Ramos (cell line): Measurements from ENCODE around the gene CD8B2.
"Not testable (repeated sequence)": the region's sequence is repeated elsewhere in the genome, so short reads cannot be mapped to it uniquely, and the experiment has no call there.

ENCODE experiments used
- in situ Hi-C: fragments of 300-500 bp; cut with MboI; formaldehyde crosslinking; loops from one replicate; pipeline ENCODE4 v1.14.3; 2022; ENCODE audit warnings: low sequenced_read_pairs; ENCODE audit not compliant: unreplicated experiment

Gene CD8B2

GRCh38 chr2:106546391-106546990, 59.3 kb downstream of the CD8B2 start:
- in situ Hi-C loops: no loop called here

- in situ Hi-C loops: no loop called here
These were observed 60.2 kb downstream of the CD8B2 start for GRCh38 chr2:106547164-106547903.

GRCh38 chr2:106551417-106552130, 64.4 kb downstream of the CD8B2 start:
- in situ Hi-C loops: no loop called here

GRCh38 chr2:106552921-106553320, 65.8 kb downstream of the CD8B2 start:
- in situ Hi-C loops: no loop called here

- in situ Hi-C loops: no loop called here
These were observed 66.2 kb downstream of the CD8B2 start for GRCh38 chr2:106553321-106553720.

- in situ Hi-C loops: no loop called here
These were observed 67.2 kb downstream of the CD8B2 start for GRCh38 chr2:106554411-106554810.

GRCh38 chr2:106555053-106555452, 67.9 kb downstream of the CD8B2 start:
- in situ Hi-C loops: no loop called here

GRCh38 chr2:106559786-106560185, 72.6 kb downstream of the CD8B2 start:
- in situ Hi-C loops: not testable (repeated sequence)

GRCh38 chr2:106560773-106561172, 73.6 kb downstream of the CD8B2 start:
- in situ Hi-C loops: no loop called here

GRCh38 chr2:106561356-106561755, 74.2 kb downstream of the CD8B2 start:
- in situ Hi-C loops: no loop called here

- in situ Hi-C loops: no loop called here
These were observed 74.6 kb downstream of the CD8B2 start for GRCh38 chr2:106561803-106562202.

GRCh38 chr2:106562268-106563186, 75.4 kb downstream of the CD8B2 start:
- in situ Hi-C loops: no loop called here

- in situ Hi-C loops: no loop called here
These were observed 76.0 kb downstream of the CD8B2 start for GRCh38 chr2:106563195-106563594.

- in situ Hi-C loops: no loop called here
These were observed 78.4 kb downstream of the CD8B2 start for GRCh38 chr2:106565599-106565998.

- in situ Hi-C loops: no loop called here
These were observed 78.9 kb downstream of the CD8B2 start for GRCh38 chr2:106566050-106566449.

GRCh38 chr2:106566484-106566883, 79.3 kb downstream of the CD8B2 start:
- in situ Hi-C loops: not testable (repeated sequence)

GRCh38 chr2:106570316-106570715, 83.2 kb downstream of the CD8B2 start:
- in situ Hi-C loops: no loop called here
